ENCODE results near the gene GPX8.

The GPX8 gene

GRCh38 chr5:55172937-55173686 is 13.1 kb downstream of the GPX8 start, which contains the start of gene CDC20B:
CDC20B (minus strand) TSS chr5:55173177; CDS start chr5:55173000, 177 bp downstream.
- no peak for DNase-seq

GRCh38 chr5:55173687-55174230 is 13.8 kb downstream of the GPX8 start:
- no peak for DNase-seq

- DNase-seq, result no peak
These were observed 15.8 kb downstream of the GPX8 start for GRCh38 chr5:55175781-55176175.

DNA sequence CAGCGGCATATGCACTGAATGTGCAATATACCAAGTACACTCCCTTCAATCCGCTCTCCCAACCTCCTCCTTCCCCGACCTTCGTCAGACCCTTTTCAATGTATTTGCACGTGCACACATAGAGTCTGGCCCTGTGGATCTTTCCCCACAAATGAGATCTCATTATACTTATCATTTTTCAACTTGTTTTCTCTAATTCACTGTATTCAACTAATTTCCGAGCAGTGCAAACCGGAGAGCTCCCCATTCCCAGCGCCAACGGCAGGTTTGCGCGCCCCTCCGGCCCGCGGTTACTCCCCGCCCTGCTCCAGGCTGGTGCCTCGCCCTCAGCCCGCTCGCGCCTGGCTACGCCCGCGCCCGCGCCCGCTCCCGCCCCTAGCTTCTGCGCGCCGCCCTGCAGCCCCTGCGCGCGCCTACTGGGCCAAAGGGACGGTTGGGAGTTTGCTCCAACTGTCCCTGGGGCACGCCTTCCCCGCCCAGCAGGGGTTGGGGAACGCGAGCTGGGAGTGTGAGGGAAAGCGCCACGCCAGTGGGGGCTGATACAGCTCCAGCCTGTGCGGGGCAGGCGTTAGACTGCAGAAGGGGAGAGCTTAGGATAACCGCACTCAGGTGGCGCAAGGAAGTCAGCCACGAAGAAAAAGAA is 16.3 kb downstream of the GPX8 start:
- no peak for DNase-seq

- no peak for DNase-seq
These were observed 17.1 kb downstream of the GPX8 start for GRCh38 chr5:55177078-55177477.

DNA sequence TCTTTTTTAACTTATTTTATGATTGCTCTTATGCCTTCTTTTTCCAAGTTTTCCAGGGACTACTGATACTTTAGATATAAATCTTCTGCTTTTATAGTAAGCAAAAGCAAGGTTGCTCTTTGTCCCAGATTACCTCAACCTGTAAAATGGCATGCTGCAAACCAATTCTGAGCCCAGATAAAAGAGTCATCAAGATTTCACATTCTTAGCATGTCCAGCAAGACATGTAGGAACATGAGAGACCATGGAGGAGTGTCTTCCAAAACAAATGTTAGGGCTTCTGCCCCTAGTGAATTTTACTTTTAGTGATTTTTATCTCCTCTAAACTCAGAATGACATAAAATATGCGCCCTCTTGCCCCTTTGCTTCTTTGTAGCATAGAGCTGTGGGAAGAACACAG is 20.0 kb downstream of the GPX8 start:
- DNase-seq, result no peak

DNA sequence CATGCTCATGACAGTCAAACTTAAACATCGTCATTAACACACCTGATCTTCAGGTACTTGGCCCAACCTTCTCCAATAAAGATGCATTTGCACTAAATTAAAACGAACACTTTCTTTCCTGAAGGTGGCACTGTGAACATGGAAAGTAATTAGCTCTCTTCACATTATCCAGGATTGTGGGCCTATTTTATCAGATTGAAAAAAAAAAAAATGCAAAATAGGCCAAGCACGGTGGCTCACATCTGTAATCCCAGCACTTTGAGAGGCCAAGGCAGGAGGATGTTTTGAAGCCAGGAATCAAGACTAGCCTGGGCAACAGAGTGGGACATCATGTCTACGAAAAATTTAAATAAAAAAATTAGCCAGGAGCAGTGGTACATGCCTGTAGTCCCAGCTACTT is 27.4 kb downstream of the GPX8 start:
- DNase-seq, result no peak

- no peak for DNase-seq
These were observed 28.9 kb downstream of the GPX8 start for GRCh38 chr5:55188656-55189540.

DNA sequence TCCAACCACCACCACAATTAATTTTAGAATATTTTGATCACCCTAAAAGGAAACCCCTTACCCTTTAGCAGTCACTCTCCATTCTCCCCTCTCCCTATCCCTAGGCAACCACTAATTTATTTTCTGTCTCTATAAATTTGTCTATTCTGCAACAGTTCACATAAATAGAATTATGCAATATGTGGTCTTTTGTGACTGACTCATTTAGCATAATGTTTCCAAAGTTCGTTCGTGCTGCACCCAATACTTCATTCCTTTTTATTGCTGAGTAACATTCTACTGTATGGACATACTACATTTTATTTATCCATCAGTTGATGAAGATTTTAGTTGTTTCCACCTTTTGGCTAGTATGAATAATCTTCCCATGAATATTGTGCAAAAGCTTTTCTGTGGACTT is 31.2 kb downstream of the GPX8 start:
- no peak for DNase-seq

- no peak for DNase-seq
These were observed 45.0 kb downstream of the GPX8 start for GRCh38 chr5:55205001-55205400.

GRCh38 chr5:55211184-55211874 is 51.4 kb downstream of the GPX8 start:
- no peak for DNase-seq

Measured in DMS79 (cell line).